HEK293 (cell line): ENCODE results near the gene AP5S1.

Source experiments
- GLIS2 ChIP-seq: fragments of 450-650 bp; formaldehyde crosslinking; IDR thresholded peaks from 2 replicates; pipeline ENCODE4 v1.5.1; 2016; ENCODE audit warnings: missing biosample characterization, missing genetic modification characterization
- HOXC10 ChIP-seq: sonication (generic); formaldehyde crosslinking; IDR thresholded peaks from 2 replicates; pipeline ENCODE4 v1.8.1; 2023; ENCODE audit warnings: mild to moderate bottlenecking, missing genetic modification reagents
- KLF1 ChIP-seq: fragments of 450-650 bp; formaldehyde crosslinking; IDR thresholded peaks from 2 replicates; pipeline ENCODE4 v1.5.1; 2016; ENCODE audit warnings: missing biosample characterization, missing genetic modification characterization
- OVOL3 ChIP-seq: fragments of 450-650 bp; formaldehyde crosslinking; IDR thresholded peaks from 2 replicates; pipeline ENCODE4 v1.5.1; 2016; ENCODE audit warnings: missing biosample characterization, missing genetic modification characterization
- SALL2 ChIP-seq: fragments of 450-650 bp; formaldehyde crosslinking; IDR thresholded peaks from 2 replicates; pipeline ENCODE4 v1.5.0; 2017; ENCODE audit warnings: missing biosample characterization, mild to moderate bottlenecking, missing genetic modification characterization, borderline replicate concordance
- SETDB1 ChIP-seq: IDR thresholded peaks from one replicate; pipeline ENCODE4 v1.6.1; 2017; ENCODE audit warnings: mild to moderate bottlenecking, low read length, moderate library complexity, mixed read lengths; ENCODE audit not compliant: insufficient read length
- ZBTB26 ChIP-seq: fragments of 450-650 bp; formaldehyde crosslinking; optimal IDR thresholded peaks from 2 replicates; pipeline ENCODE3; 2016; ENCODE audit warnings: missing biosample characterization, mild to moderate bottlenecking, missing genetic modification characterization
- ZNF121 ChIP-seq: fragments of 450-650 bp; formaldehyde crosslinking; IDR thresholded peaks from 2 replicates; pipeline ENCODE4 v1.5.1; 2016; ENCODE audit warnings: missing biosample characterization, missing genetic modification characterization
- ZNF140 ChIP-seq: fragments of 450-650 bp; formaldehyde crosslinking; IDR thresholded peaks from 2 replicates; pipeline ENCODE4 v1.5.1; 2016; ENCODE audit warnings: missing biosample characterization, missing genetic modification characterization
- ZNF16 ChIP-seq: fragments of 450-650 bp; formaldehyde crosslinking; IDR thresholded peaks from 2 replicates; pipeline ENCODE4 v1.5.1; 2016; ENCODE audit warnings: low read depth, missing biosample characterization, missing genetic modification characterization
- ZNF23 ChIP-seq: fragments of 450-650 bp; formaldehyde crosslinking; IDR thresholded peaks from 2 replicates; pipeline ENCODE4 v1.5.1; 2016; ENCODE audit warnings: missing biosample characterization, missing genetic modification characterization, borderline replicate concordance
- ZNF292 ChIP-seq: fragments of 450-650 bp; formaldehyde crosslinking; IDR thresholded peaks from 2 replicates; pipeline ENCODE4 v1.5.1; 2016; ENCODE audit warnings: low read depth, missing biosample characterization, missing genetic modification characterization, borderline replicate concordance
- ZNF302 ChIP-seq: fragments of 450-650 bp; formaldehyde crosslinking; IDR thresholded peaks from 2 replicates; pipeline ENCODE4 v1.5.1; 2016; ENCODE audit warnings: missing biosample characterization, missing genetic modification characterization, low read depth
- ZNF354C ChIP-seq: fragments of 450-650 bp; formaldehyde crosslinking; IDR thresholded peaks from 2 replicates; pipeline ENCODE4 v1.5.1; 2016; ENCODE audit warnings: missing biosample characterization, missing genetic modification characterization, low read depth, borderline replicate concordance
- ZNF449 ChIP-seq: fragments of 450-650 bp; formaldehyde crosslinking; IDR thresholded peaks from 2 replicates; pipeline ENCODE4 v1.5.1; 2017; ENCODE audit warnings: missing biosample characterization, mild to moderate bottlenecking, missing genetic modification characterization, moderate library complexity
- ZNF548 ChIP-seq: fragments of 450-650 bp; formaldehyde crosslinking; IDR thresholded peaks from 2 replicates; pipeline ENCODE4 v1.5.1; 2016; ENCODE audit warnings: missing biosample characterization, missing genetic modification characterization
- ZNF555 ChIP-seq: fragments of 450-650 bp; formaldehyde crosslinking; conservative IDR thresholded peaks from 2 replicates; pipeline ENCODE4 v1.5.1; 2017; ENCODE audit warnings: missing biosample characterization, mild to moderate bottlenecking, missing genetic modification characterization, inconsistent platforms
- ZNF624 ChIP-seq: fragments of 450-650 bp; formaldehyde crosslinking; IDR thresholded peaks from 2 replicates; pipeline ENCODE4 v1.5.1; 2017; ENCODE audit warnings: missing biosample characterization, missing genetic modification characterization
- ZNF654 ChIP-seq: fragments of 450-650 bp; formaldehyde crosslinking; IDR thresholded peaks from 2 replicates; pipeline ENCODE4 v1.5.1; 2016; ENCODE audit warnings: low read depth, missing biosample characterization, missing genetic modification characterization
- ZNF843 ChIP-seq: fragments of 450-650 bp; formaldehyde crosslinking; IDR thresholded peaks from 2 replicates; pipeline ENCODE4 v1.5.1; 2016; ENCODE audit warnings: missing biosample characterization, missing genetic modification characterization
- TF ChIP-seq, protein P1 (sequence below): fragments of 450-650 bp; formaldehyde crosslinking; IDR thresholded peaks from 2 replicates; pipeline ENCODE4 v1.5.1; 2016; ENCODE audit warnings: missing biosample characterization, missing genetic modification characterization
- TF ChIP-seq, protein P2 (sequence below): fragments of 450-650 bp; formaldehyde crosslinking; IDR thresholded peaks from 2 replicates; pipeline ENCODE4 v1.5.1; 2016; ENCODE audit warnings: missing biosample characterization, missing genetic modification characterization
- TF ChIP-seq, protein P3 (sequence below): fragments of 450-650 bp; formaldehyde crosslinking; IDR thresholded peaks from 2 replicates; pipeline ENCODE4 v1.5.1; 2016; ENCODE audit warnings: missing biosample characterization, missing genetic modification characterization, borderline replicate concordance

The AP5S1 gene

GRCh38 chr20:3869839-3870634, 49.7 kb downstream of the AP5S1 start (continued):
- TF ChIP-seq, protein P1, sequence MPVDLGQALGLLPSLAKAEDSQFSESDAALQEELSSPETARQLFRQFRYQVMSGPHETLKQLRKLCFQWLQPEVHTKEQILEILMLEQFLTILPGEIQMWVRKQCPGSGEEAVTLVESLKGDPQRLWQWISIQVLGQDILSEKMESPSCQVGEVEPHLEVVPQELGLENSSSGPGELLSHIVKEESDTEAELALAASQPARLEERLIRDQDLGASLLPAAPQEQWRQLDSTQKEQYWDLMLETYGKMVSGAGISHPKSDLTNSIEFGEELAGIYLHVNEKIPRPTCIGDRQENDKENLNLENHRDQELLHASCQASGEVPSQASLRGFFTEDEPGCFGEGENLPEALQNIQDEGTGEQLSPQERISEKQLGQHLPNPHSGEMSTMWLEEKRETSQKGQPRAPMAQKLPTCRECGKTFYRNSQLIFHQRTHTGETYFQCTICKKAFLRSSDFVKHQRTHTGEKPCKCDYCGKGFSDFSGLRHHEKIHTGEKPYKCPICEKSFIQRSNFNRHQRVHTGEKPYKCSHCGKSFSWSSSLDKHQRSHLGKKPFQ (tag by site-specific recombination), result peak; percentile 65
- TF ChIP-seq SETDB1 (no peak), ZNF121 (tag by site-specific recombination) (no peak), ZNF302 (tag by site-specific recombination) (no peak), ZNF624 (no peak), ZNF354C (tag by site-specific recombination) (no peak), ZNF292 (tag by site-specific recombination) (no peak), ZNF16 (tag by site-specific recombination) (no peak), GLIS2 (tag by site-specific recombination) (0 out of 2 replicates have a peak, but pooled peaks have one; percentile 10), ZNF555 (tag by site-specific recombination) (no peak), ZNF449 (no peak), HOXC10 (CRISPR knock-in tag) (no peak), ZNF23 (no peak), ZNF654 (tag by site-specific recombination) (no peak), ZNF140 (tag by site-specific recombination) (no peak), ZBTB26 (tag by site-specific recombination) (no peak), ZNF843 (no peak), KLF1 (tag by site-specific recombination) (peak; percentile 51; the same call in 1 of the 2 replicates), ZNF548 (tag by site-specific recombination) (no peak), OVOL3 (tag by site-specific recombination) (no peak), SALL2 (no peak)
- TF ChIP-seq, protein P2, sequence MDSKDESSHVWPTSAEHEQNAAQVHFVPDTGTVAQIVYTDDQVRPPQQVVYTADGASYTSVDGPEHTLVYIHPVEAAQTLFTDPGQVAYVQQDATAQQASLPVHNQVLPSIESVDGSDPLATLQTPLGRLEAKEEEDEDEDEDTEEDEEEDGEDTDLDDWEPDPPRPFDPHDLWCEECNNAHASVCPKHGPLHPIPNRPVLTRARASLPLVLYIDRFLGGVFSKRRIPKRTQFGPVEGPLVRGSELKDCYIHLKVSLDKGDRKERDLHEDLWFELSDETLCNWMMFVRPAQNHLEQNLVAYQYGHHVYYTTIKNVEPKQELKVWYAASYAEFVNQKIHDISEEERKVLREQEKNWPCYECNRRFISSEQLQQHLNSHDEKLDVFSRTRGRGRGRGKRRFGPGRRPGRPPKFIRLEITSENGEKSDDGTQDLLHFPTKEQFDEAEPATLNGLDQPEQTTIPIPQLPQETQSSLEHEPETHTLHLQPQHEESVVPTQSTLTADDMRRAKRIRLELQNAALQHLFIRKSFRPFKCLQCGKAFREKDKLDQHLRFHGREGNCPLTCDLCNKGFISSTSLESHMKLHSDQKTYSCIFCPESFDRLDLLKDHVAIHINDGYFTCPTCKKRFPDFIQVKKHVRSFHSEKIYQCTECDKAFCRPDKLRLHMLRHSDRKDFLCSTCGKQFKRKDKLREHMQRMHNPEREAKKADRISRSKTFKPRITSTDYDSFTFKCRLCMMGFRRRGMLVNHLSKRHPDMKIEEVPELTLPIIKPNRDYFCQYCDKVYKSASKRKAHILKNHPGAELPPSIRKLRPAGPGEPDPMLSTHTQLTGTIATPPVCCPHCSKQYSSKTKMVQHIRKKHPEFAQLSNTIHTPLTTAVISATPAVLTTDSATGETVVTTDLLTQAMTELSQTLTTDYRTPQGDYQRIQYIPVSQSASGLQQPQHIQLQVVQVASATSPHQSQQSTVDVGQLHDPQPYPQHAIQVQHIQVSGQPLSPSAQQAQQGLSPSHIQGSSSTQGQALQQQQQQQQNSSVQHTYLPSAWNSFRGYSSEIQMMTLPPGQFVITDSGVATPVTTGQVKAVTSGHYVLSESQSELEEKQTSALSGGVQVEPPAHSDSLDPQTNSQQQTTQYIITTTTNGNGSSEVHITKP, result no peak
- TF ChIP-seq, protein P3, sequence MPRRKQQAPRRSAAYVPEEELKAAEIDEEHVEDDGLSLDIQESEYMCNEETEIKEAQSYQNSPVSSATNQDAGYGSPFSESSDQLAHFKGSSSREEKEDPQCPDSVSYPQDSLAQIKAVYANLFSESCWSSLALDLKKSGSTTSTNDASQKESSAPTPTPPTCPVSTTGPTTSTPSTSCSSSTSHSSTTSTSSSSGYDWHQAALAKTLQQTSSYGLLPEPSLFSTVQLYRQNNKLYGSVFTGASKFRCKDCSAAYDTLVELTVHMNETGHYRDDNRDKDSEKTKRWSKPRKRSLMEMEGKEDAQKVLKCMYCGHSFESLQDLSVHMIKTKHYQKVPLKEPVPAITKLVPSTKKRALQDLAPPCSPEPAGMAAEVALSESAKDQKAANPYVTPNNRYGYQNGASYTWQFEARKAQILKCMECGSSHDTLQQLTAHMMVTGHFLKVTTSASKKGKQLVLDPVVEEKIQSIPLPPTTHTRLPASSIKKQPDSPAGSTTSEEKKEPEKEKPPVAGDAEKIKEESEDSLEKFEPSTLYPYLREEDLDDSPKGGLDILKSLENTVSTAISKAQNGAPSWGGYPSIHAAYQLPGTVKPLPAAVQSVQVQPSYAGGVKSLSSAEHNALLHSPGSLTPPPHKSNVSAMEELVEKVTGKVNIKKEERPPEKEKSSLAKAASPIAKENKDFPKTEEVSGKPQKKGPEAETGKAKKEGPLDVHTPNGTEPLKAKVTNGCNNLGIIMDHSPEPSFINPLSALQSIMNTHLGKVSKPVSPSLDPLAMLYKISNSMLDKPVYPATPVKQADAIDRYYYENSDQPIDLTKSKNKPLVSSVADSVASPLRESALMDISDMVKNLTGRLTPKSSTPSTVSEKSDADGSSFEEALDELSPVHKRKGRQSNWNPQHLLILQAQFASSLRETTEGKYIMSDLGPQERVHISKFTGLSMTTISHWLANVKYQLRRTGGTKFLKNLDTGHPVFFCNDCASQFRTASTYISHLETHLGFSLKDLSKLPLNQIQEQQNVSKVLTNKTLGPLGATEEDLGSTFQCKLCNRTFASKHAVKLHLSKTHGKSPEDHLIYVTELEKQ, result no peak
